IPS-18a (cell line): Measurements from ENCODE around the gene KSR1.

Source experiments
- H3K27ac ChIP-seq: one replicate; pipeline ENCODE4 v1.5.1; 2013; ENCODE audit warnings: low read length
- H3K27me3 ChIP-seq: one replicate; pipeline ENCODE4 v1.6.1; 2013; ENCODE audit warnings: mild to moderate bottlenecking, low read length; ENCODE audit not compliant: control insufficient read depth, insufficient read depth
- H3K36me3 ChIP-seq: one replicate; pipeline ENCODE4 v1.6.1; 2013; ENCODE audit warnings: low read depth, low read length; ENCODE audit not compliant: control insufficient read depth
- H3K4me1 ChIP-seq: one replicate; pipeline ENCODE4 v1.6.1; 2013; ENCODE audit warnings: low read depth, low read length; ENCODE audit not compliant: control insufficient read depth
- H3K4me3 ChIP-seq: one replicate; pipeline ENCODE4 v1.5.1; 2013; ENCODE audit warnings: low read length
- H3K9ac ChIP-seq: one replicate; pipeline ENCODE4 v1.6.1; 2013; ENCODE audit warnings: mild to moderate bottlenecking, low read length, moderate library complexity
- H3K9me3 ChIP-seq: one replicate; pipeline ENCODE4 v1.6.1; 2013; ENCODE audit warnings: low read depth, low read length; ENCODE audit not compliant: control insufficient read depth

The KSR1 gene

DNA sequence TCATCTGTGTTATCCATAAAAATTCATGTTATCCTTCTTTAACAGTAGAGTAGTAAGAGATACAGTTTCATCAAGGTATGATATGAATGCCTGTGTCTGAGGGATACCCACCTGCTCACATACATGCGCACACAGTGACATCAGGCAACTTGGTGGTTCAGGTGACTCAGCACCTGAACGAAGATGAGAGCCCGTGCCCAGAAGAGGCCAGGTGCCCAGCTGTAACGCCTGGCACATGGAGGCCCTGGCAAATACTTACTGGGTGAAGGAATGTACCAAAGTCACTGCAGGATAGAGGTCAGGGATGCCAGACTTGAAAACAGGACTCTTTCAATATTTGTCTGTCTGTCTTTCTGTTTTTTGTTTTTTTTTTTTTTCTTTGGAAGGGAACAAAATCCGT lies 102.1 kb downstream of the KSR1 start:
- H3K9ac ChIP-seq: no peak overlapping the region
- H3K27ac ChIP-seq: no peak overlapping the region
- H3K4me3 ChIP-seq: no peak overlapping the region
- H3K9me3 ChIP-seq: no peaks in the 10 kb centered on the region
- H3K27me3 ChIP-seq: no peaks in the 10 kb centered on the region
- H3K36me3 ChIP-seq: no peaks in the 10 kb centered on the region
- no peaks in the 10 kb centered on the region for H3K4me1 ChIP-seq

DNA sequence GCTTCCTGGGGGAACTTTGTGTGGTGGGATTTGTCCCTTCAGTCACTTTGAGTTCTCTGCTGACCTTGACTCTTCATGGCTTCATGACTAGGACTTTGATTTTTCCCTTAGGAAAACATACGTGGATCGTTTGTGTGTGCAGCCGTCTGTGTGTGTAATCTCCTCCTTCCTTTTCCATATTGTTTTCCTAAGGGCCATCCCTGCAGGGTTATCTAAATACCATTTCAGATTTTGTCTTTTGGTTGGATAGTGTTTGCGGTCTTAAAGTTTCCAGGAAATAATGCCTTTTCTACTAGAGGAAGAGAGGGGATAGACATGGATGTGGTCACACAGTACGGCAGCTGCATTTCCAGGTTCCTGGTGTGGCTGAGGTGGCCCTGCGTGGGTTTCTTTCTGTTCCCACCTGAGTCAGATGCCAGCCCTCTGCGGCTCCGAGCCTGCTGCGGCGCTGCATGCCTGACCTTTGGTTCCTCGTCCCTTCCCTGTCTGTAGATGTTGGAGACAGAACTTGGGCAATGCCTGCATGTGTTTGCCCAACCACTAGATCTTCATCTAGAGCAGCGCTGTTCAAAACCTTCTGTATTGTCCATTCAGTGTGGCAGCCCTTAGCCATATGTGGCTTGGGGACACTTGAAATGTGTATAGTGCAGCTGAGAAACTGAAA lies 102.7 kb downstream of the KSR1 start:
- Histone ChIP-seq H3K27me3 (no peaks in the 10 kb centered on the region), H3K27ac (no peak overlapping the region), H3K4me3 (no peak overlapping the region), H3K9ac (no peak overlapping the region), H3K4me1 (no peaks in the 10 kb centered on the region), H3K9me3 (no peaks in the 10 kb centered on the region), H3K36me3 (no peaks in the 10 kb centered on the region)

DNA sequence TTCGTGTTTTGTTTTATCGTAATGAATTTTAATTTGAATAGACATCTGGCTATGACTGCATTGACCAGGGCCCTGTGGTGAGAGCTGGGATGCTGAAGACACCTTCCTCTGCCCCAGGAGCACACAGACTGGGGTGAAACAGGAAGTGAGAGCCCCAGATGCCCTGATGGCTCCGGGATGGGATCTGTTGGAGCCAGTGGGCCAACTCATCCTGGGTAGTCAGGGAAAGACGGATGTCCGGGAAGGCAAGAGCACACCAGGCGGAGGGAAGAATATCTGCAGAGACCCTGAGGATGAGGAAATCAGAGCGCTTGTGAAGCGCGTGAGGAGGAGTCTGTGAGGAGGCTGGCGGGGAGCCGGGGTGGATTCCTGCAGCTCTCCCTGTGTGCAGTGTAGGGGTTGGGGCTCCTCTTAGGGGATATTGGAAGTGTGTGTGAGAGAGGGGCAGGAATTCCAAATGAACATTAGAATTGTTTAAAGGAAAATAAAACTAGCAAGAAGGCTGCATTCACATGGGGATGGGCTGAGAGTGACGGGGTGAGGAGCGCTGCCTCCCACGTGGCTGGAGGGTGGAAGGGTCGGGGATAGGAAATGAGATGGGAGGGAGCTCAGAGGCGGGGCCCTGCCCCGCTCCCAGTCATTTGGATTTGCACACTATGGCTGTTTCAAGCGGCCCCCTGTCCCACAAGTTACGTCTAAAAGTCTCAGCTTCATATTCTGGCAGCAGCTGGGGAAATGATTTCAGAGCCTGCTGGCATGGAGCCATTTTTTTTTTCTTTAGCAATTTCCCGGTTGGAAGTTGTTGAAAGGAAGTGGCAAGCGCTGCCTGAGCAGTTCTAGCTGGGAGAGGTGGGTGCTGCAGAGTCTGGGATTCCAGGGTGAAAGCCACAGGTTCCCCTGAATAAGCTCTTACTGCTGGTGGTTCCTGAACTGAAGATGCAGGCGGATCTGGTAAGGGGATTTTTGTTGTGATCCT lies 103.5 kb downstream of the KSR1 start:
- H3K9ac ChIP-seq: no peak overlapping the region
- no peak overlapping the region for H3K27ac ChIP-seq
- no peaks in the 10 kb centered on the region for H3K36me3 ChIP-seq
- no peaks in the 10 kb centered on the region for H3K27me3 ChIP-seq
- H3K4me3 ChIP-seq: no peak overlapping the region
- no peaks in the 10 kb centered on the region for H3K9me3 ChIP-seq
- H3K4me1 ChIP-seq: no peaks in the 10 kb centered on the region

GRCh38 chr17:27560668-27561067 lies 104.4 kb downstream of the KSR1 start:
- H3K9ac ChIP-seq: no peak overlapping the region
- no peaks in the 10 kb centered on the region for H3K36me3 ChIP-seq
- H3K27me3 ChIP-seq: no peaks in the 10 kb centered on the region
- H3K9me3 ChIP-seq: no peaks in the 10 kb centered on the region
- no peak overlapping the region for H3K4me3 ChIP-seq
- H3K4me1 ChIP-seq: no peaks in the 10 kb centered on the region
- no peak overlapping the region for H3K27ac ChIP-seq

DNA sequence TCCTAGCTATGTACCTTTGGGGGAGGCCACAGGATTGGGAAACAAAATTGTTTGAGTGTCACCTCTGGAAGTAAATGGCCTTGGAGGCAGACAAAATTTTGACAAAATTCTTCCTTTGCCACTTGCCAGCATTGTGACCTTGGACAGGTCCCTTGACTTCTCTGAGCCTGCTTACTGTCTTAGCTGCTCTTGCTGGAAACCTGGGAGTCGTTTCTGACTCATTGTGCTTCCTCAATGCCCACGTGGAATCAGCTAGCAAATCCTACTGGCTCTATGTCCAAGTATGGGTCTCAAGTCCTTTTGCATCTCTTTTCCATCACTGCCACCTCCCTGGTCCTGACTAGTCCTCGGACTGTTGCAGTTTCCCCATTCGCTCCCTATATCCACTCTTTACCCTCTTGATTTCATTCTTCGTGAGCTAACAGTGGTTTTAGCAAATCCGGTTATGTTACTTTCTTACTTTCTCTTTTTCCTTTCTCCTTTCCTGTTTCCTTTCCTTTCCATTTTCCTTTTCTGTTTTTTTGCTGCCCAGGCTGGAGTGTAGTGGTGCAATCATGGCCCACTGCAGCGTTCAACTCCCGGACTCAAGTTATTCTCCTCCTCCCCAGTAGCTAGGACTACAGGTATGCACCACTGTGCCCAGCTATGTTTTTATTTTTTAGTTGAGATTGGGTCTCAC lies 106.7 kb downstream of the KSR1 start:
- H3K9ac ChIP-seq: no peak overlapping the region
- no peaks in the 10 kb centered on the region for H3K36me3 ChIP-seq
- H3K9me3 ChIP-seq: no peaks in the 10 kb centered on the region
- H3K4me1 ChIP-seq: no peaks in the 10 kb centered on the region
- H3K27me3 ChIP-seq: no peaks in the 10 kb centered on the region
- H3K27ac ChIP-seq: no peak overlapping the region
- H3K4me3 ChIP-seq: no peak overlapping the region

DNA sequence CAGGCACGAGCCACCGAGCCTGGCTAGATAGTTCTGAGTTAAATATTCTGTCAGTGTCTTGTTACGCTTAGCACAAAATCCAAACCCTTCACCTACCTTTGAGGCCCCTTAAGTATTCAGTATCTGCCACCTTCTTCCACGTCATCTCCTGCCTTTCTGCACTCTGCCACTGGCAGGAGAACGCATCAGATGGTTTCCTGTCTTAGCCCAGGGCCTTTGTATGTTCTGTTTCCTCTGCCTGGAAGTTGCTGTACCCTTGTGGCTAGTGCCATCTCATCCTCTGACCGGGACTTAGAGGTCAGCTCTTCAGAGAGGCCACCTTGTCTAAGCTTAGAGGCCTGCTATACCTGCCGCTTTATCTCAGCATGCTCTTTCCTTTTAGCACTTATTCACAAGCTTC lies 107.3 kb downstream of the KSR1 start:
- Histone ChIP-seq H3K27ac (no peak overlapping the region), H3K9me3 (no peaks in the 10 kb centered on the region), H3K4me3 (no peak overlapping the region), H3K27me3 (no peaks in the 10 kb centered on the region), H3K4me1 (no peaks in the 10 kb centered on the region), H3K36me3 (no peaks in the 10 kb centered on the region), H3K9ac (no peak overlapping the region)

DNA sequence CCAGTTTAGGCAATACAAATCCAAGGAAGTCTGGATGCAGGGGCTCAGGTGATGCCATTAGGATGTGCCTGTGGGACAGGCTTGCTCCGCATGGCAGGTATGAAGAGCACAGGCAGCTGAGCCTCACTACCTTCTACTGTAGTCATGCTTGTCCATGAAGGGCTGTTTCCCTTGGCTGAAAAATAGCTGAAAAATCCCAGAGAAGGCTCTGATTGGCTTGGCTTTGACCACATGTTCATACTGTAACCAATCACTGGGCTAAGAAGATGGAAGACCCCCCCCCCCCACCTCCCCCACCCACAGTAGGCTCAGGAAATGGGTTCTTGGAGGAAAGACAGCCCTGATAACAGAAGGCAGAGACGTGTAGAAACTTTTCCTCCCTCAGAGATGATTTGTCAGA lies 108.2 kb downstream of the KSR1 start:
- H3K27ac ChIP-seq: no peak overlapping the region
- no peaks in the 10 kb centered on the region for H3K27me3 ChIP-seq
- H3K9ac ChIP-seq: no peak overlapping the region
- H3K4me1 ChIP-seq: peaks cover 3% of the 10 kb centered on the region
- no peaks in the 10 kb centered on the region for H3K9me3 ChIP-seq
- H3K36me3 ChIP-seq: no peaks in the 10 kb centered on the region
- H3K4me3 ChIP-seq: no peak overlapping the region

DNA sequence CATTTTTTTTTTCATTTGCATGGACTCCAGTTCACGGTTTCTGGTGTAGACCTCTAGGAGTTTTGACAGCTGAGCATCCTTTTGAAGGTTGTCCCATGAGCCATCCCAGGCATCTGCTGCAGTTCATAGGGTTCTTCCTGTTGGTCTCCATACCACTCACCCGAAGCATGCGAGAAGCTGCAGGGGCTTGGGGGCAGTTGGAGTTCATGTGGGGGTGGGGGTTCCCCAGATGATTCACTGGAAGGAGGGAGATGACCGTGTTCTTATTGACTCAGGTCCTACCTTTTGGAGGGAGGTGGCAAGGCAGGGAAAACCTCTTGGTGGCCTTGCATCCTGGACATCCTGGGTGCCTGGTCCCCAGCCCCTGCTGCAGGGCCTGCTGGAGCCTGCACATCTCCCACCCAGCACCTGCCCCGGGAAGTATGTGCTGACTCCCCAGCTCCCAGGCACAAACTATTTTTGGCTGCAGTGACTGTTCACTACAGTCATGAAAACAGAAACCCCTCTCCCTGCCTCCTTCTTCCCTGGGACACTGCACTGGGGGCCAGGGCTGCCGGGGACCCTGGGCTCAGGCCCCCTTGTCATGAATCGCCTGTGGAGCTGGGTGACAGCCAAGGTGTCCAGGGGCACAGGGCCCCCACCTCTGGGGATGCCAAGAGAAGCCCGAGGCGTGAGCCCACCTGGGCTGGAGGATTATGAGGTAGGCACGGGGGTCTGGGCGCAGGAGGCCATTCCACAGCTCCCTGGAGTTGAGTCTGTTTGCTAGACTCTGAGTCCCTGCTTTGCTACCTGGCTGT lies 109.8 kb downstream of the KSR1 start:
- no peaks in the 10 kb centered on the region for H3K36me3 ChIP-seq
- H3K9me3 ChIP-seq: no peaks in the 10 kb centered on the region
- peaks cover 11% of the 10 kb centered on the region for H3K4me1 ChIP-seq
- no peaks in the 10 kb centered on the region for H3K27me3 ChIP-seq
- no peak overlapping the region for H3K27ac ChIP-seq
- H3K4me3 ChIP-seq: no peak overlapping the region
- no peak overlapping the region for H3K9ac ChIP-seq

GRCh38 chr17:27566671-27567562 lies 110.7 kb downstream of the KSR1 start:
- H3K9me3 ChIP-seq: no peaks in the 10 kb centered on the region
- H3K27me3 ChIP-seq: no peaks in the 10 kb centered on the region
- H3K4me1 ChIP-seq: peaks cover 11% of the 10 kb centered on the region
- H3K36me3 ChIP-seq: no peaks in the 10 kb centered on the region
- no peak overlapping the region for H3K9ac ChIP-seq
- H3K27ac ChIP-seq: no peak overlapping the region
- H3K4me3 ChIP-seq: no peak overlapping the region

DNA sequence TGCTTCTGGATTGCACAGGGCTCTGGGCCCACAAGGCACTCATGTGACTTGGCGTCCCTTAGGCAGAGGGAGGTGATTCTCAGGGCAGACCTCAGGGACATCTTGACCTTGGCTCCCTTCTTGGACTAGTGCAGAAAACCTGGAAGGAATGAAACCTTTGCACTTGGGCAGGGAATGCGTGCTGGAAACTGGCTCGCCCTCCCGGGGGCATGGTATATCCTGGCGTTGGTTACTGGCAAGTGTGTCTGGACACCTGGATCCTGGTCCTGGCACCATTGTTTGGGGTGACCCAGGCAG lies 111.3 kb downstream of the KSR1 start:
- H3K4me1 ChIP-seq: peaks cover 11% of the 10 kb centered on the region
- no peaks in the 10 kb centered on the region for H3K36me3 ChIP-seq
- H3K9me3 ChIP-seq: no peaks in the 10 kb centered on the region
- H3K9ac ChIP-seq: no peak overlapping the region
- no peak overlapping the region for H3K27ac ChIP-seq
- H3K4me3 ChIP-seq: no peak overlapping the region
- H3K27me3 ChIP-seq: no peaks in the 10 kb centered on the region
